SK-N-SH treated with all-trans-retinoic acid at 6 μM for 48 hours (cell line): Measurements from ENCODE around the gene BTNL3.

Experiments
- ATAC-seq: fragments of 200-7000 bp; cut with Tn5 transposase; 3 replicates; pipeline ENCODE4 v1.9.1; 2020; ENCODE audit warnings: mild to moderate bottlenecking, moderate library complexity
- ARNTL ChIP-seq: fragments of 450-650 bp; formaldehyde crosslinking; IDR thresholded peaks from 2 replicates; pipeline ENCODE4 v1.5.0; 2020; ENCODE audit warnings: low read depth, mild to moderate bottlenecking, moderate library complexity, borderline replicate concordance
- BACH2 ChIP-seq: fragments of 250-450 bp; sonication (Bioruptor Pico); IDR thresholded peaks from 2 replicates; pipeline ENCODE4 v1.9.0; 2021; ENCODE audit warnings: mild to moderate bottlenecking, borderline replicate concordance
- CREB5 ChIP-seq: fragments of 250-450 bp; sonication (Bioruptor Pico); IDR thresholded peaks from 2 replicates; pipeline ENCODE4 v1.5.1; 2020; ENCODE audit warnings: low read depth, mild to moderate bottlenecking, moderate library complexity
- ESRRG ChIP-seq: fragments of 250-450 bp; sonication (Bioruptor Pico); IDR thresholded peaks from 2 replicates; pipeline ENCODE4 v1.6.1; 2021; ENCODE audit warnings: mild to moderate bottlenecking
- GLIS3 ChIP-seq: fragments of 250-450 bp; sonication (Bioruptor Pico); IDR thresholded peaks from 2 replicates; pipeline ENCODE4 v1.5.0; 2020; ENCODE audit warnings: mild to moderate bottlenecking, moderate library complexity
- ISL1 ChIP-seq: fragments of 250-450 bp; sonication (Bioruptor Pico); IDR thresholded peaks from 2 replicates; pipeline ENCODE4 v2.1.2; 2022; ENCODE audit warnings: mild to moderate bottlenecking, moderate library complexity
- OSR1 ChIP-seq: fragments of 250-450 bp; sonication (Bioruptor Pico); IDR thresholded peaks from 2 replicates; pipeline ENCODE4 v1.8.0; 2022; ENCODE audit warnings: moderate library complexity, mild to moderate bottlenecking, inconsistent platforms
- PATZ1 ChIP-seq: fragments of 250-450 bp; sonication (Bioruptor Pico); IDR thresholded peaks from 2 replicates; pipeline ENCODE4 v1.8.0; 2020; ENCODE audit warnings: mild to moderate bottlenecking, moderate library complexity, borderline replicate concordance
- PPARA ChIP-seq: fragments of 250-450 bp; sonication (Bioruptor Pico); IDR thresholded peaks from 2 replicates; pipeline ENCODE4 v1.5.0; 2020; ENCODE audit warnings: mild to moderate bottlenecking, borderline replicate concordance
- RARB ChIP-seq: fragments of 250-450 bp; sonication (Bioruptor Pico); IDR thresholded peaks from 2 replicates; pipeline ENCODE4 v1.8.0; 2021; ENCODE audit warnings: mild to moderate bottlenecking, moderate library complexity
- SNAI2 ChIP-seq: fragments of 250-450 bp; sonication (Bioruptor Pico); IDR thresholded peaks from 2 replicates; pipeline ENCODE4 v1.5.0; 2020; ENCODE audit warnings: mild to moderate bottlenecking, moderate library complexity
- TCF4 ChIP-seq: fragments of 250-450 bp; sonication (Bioruptor Pico); IDR thresholded peaks from 2 replicates; pipeline ENCODE4 v1.8.0; 2021; ENCODE audit warnings: mild to moderate bottlenecking, moderate library complexity, borderline replicate concordance
- TOX ChIP-seq: fragments of 250-450 bp; sonication (Bioruptor Pico); IDR thresholded peaks from 2 replicates; pipeline ENCODE4 v1.8.0; 2021; ENCODE audit warnings: mild to moderate bottlenecking, moderate library complexity, borderline replicate concordance
- TSHZ2 ChIP-seq: fragments of 250-450 bp; sonication (Bioruptor Pico); IDR thresholded peaks from 2 replicates; pipeline ENCODE4 v1.5.0; 2020; ENCODE audit warnings: mild to moderate bottlenecking, moderate library complexity
- ZC3H10 ChIP-seq: fragments of 250-450 bp; sonication (Bioruptor Pico); IDR thresholded peaks from 2 replicates; pipeline ENCODE4 v1.5.1; 2021; ENCODE audit warnings: mild to moderate bottlenecking, moderate library complexity
- ZFP3 ChIP-seq: fragments of 250-450 bp; sonication (Bioruptor Pico); IDR thresholded peaks from 2 replicates; pipeline ENCODE4 v1.5.0; 2020; ENCODE audit warnings: mild to moderate bottlenecking, moderate library complexity
- ZFP30 ChIP-seq: fragments of 450-650 bp; formaldehyde crosslinking; IDR thresholded peaks from 2 replicates; pipeline ENCODE4 v1.5.0; 2022; ENCODE audit warnings: mild to moderate bottlenecking, moderate library complexity
- ZNF70 ChIP-seq: fragments of 450-650 bp; formaldehyde crosslinking; IDR thresholded peaks from 2 replicates; pipeline ENCODE4 v1.5.0; 2020; ENCODE audit warnings: mild to moderate bottlenecking, moderate library complexity
- ZNF8 ChIP-seq: fragments of 450-650 bp; formaldehyde crosslinking; IDR thresholded peaks from 2 replicates; pipeline ENCODE4 v1.5.0; 2020; ENCODE audit warnings: mild to moderate bottlenecking, moderate library complexity
- TF ChIP-seq, protein P1 (sequence below): fragments of 250-450 bp; sonication (Bioruptor Pico); IDR thresholded peaks from 2 replicates; pipeline ENCODE4 v1.8.0; 2021; ENCODE audit warnings: low read depth, mild to moderate bottlenecking, moderate library complexity, borderline replicate concordance
- TF ChIP-seq, protein P2 (sequence below): fragments of 250-450 bp; sonication (Bioruptor Pico); IDR thresholded peaks from 2 replicates; pipeline ENCODE4 v1.5.1; 2021; ENCODE audit warnings: mild to moderate bottlenecking, moderate library complexity

Gene BTNL3

DNA sequence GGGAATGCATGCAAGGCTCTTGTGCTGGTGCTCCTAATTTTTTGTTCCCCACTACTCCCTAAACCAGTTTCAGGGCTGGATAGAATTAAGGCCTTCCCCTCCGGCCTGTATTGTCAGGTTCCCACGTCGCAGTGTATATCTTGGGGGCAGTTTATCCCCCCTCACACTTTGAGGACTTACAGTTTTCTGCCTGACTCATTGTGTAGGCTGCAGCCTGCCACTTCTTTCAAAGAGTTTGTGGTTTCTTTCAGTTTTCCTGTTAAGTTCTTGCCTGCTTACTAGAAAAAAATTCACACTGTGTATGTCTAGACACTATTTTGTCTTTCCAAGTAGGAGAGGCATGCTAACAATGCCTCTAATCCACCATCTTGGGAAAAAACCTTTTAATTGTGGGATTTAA lies 28.4 kb upstream of the BTNL3 start:
- no peak for ATAC-seq
- TF ChIP-seq, protein P1, sequence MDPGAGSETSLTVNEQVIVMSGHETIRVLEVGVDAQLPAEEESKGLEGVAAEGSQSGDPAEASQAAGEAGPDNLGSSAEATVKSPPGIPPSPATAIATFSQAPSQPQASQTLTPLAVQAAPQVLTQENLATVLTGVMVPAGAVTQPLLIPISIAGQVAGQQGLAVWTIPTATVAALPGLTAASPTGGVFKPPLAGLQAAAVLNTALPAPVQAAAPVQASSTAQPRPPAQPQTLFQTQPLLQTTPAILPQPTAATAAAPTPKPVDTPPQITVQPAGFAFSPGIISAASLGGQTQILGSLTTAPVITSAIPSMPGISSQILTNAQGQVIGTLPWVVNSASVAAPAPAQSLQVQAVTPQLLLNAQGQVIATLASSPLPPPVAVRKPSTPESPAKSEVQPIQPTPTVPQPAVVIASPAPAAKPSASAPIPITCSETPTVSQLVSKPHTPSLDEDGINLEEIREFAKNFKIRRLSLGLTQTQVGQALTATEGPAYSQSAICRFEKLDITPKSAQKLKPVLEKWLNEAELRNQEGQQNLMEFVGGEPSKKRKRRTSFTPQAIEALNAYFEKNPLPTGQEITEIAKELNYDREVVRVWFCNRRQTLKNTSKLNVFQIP (CRISPR knock-in tag) = no peak
- TF ChIP-seq SNAI2 (CRISPR knock-in tag) = no peak
- TF ChIP-seq TSHZ2 (CRISPR knock-in tag) = no peak
- no peak for TF ChIP-seq RARB (CRISPR knock-in tag)
- TF ChIP-seq ISL1 = no peak
- TF ChIP-seq PPARA = no peak
- TF ChIP-seq, protein P2, sequence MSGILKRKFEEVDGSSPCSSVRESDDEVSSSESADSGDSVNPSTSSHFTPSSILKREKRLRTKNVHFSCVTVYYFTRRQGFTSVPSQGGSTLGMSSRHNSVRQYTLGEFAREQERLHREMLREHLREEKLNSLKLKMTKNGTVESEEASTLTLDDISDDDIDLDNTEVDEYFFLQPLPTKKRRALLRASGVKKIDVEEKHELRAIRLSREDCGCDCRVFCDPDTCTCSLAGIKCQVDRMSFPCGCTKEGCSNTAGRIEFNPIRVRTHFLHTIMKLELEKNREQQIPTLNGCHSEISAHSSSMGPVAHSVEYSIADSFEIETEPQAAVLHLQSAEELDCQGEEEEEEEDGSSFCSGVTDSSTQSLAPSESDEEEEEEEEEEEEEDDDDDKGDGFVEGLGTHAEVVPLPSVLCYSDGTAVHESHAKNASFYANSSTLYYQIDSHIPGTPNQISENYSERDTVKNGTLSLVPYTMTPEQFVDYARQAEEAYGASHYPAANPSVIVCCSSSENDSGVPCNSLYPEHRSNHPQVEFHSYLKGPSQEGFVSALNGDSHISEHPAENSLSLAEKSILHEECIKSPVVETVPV (CRISPR knock-in tag) = no peak
- no peak for TF ChIP-seq ZC3H10 (CRISPR knock-in tag)
- TF ChIP-seq ZFP3 = no peak
- no peak for TF ChIP-seq OSR1 (CRISPR knock-in tag)
- TF ChIP-seq ARNTL = no peak
- TF ChIP-seq ZNF70 (CRISPR knock-in tag) = no peak
- TF ChIP-seq TCF4 = no peak
- no peak for TF ChIP-seq ZNF8 (CRISPR knock-in tag)
- no peak for TF ChIP-seq PATZ1 (CRISPR knock-in tag)
- TF ChIP-seq TOX (CRISPR knock-in tag) = no peak
- TF ChIP-seq ZFP30 (CRISPR knock-in tag) = no peak
- TF ChIP-seq BACH2 (CRISPR knock-in tag) = no peak
- no peak for TF ChIP-seq GLIS3 (CRISPR knock-in tag)
- no peak for TF ChIP-seq CREB5 (CRISPR knock-in tag)

- no peak for ATAC-seq
- no peak for TF ChIP-seq ZNF8 (CRISPR knock-in tag)
- TF ChIP-seq ARNTL = no peak
- TF ChIP-seq TSHZ2 (CRISPR knock-in tag) = no peak
- no peak for TF ChIP-seq GLIS3 (CRISPR knock-in tag)
- TF ChIP-seq ESRRG (CRISPR knock-in tag) = no peak
- no peak for TF ChIP-seq ZC3H10 (CRISPR knock-in tag)
- TF ChIP-seq CREB5 (CRISPR knock-in tag) = no peak
- no peak for TF ChIP-seq PATZ1 (CRISPR knock-in tag)
- TF ChIP-seq ISL1 = no peak
- TF ChIP-seq ZNF70 (CRISPR knock-in tag) = no peak
- TF ChIP-seq, protein P2 (CRISPR knock-in tag) = no peak
- TF ChIP-seq RARB (CRISPR knock-in tag) = no peak
- no peak for TF ChIP-seq ZFP3
Measured at GRCh38 chr5:180969406-180969805, 19.2 kb upstream of the BTNL3 start.
